HG03064 (cell line): ENCODE measurements around the gene HCAR2.
"Not testable (repeated sequence)": the region's sequence is repeated elsewhere in the genome, so short reads cannot be mapped to it uniquely, and the experiment has no call there.

ENCODE experiments used
- ATAC-seq: cut with Tn5 transposase; IDR thresholded peaks from one replicate; pipeline ENCODE4 v1.9.1; 2021; ENCODE audit warnings: low read depth; ENCODE audit not compliant: unreplicated experiment

The HCAR2 gene

GRCh38 chr12:122721057-122721545, 17.9 kb upstream of the HCAR2 start:
- no peak for ATAC-seq

- ATAC-seq: not testable (repeated sequence)
Measured at GRCh38 chr12:122716658-122717057, 13.5 kb upstream of the HCAR2 start, which contains the start of gene HCAR3. Gene HCAR3 (minus strand): TSS chr12:122716811. CDS start chr12:122716737, 74 bp downstream.

GRCh38 chr12:122715211-122715610, 12.1 kb upstream of the HCAR2 start:
- ATAC-seq: not testable (repeated sequence)

- ATAC-seq: not testable (repeated sequence)
Measured at GRCh38 chr12:122713491-122714188, 10.5 kb upstream of the HCAR2 start.

GRCh38 chr12:122711266-122711665, 8.1 kb upstream of the HCAR2 start:
- not testable (repeated sequence) for ATAC-seq

GRCh38 chr12:122710341-122710740, 7.2 kb upstream of the HCAR2 start:
- not testable (repeated sequence) for ATAC-seq

- not testable (repeated sequence) for ATAC-seq
Measured at GRCh38 chr12:122709287-122709686, 6.1 kb upstream of the HCAR2 start.

- not testable (repeated sequence) for ATAC-seq
Measured at GRCh38 chr12:122703841-122704240, 684 bp upstream of the HCAR2 start.

GRCh38 chr12:122701481-122701880, 1.7 kb downstream of the HCAR2 start:
- not testable (repeated sequence) for ATAC-seq

GRCh38 chr12:122700038-122700710, 3.0 kb downstream of the HCAR2 start:
- ATAC-seq: not testable (repeated sequence)

GRCh38 chr12:122696922-122697321, 6.2 kb downstream of the HCAR2 start:
- ATAC-seq: not testable (repeated sequence)

GRCh38 chr12:122691566-122691965, 11.6 kb downstream of the HCAR2 start:
- no peak for ATAC-seq

- ATAC-seq: no peak
Measured at GRCh38 chr12:122688291-122688690, 14.9 kb downstream of the HCAR2 start.

- no peak for ATAC-seq
Measured at GRCh38 chr12:122687086-122687485, 16.1 kb downstream of the HCAR2 start.

- no peak for ATAC-seq
Measured at GRCh38 chr12:122686538-122686937, 16.6 kb downstream of the HCAR2 start.

GRCh38 chr12:122684297-122684813, 18.8 kb downstream of the HCAR2 start:
- ATAC-seq: no peak

- ATAC-seq: no peak
Measured at GRCh38 chr12:122681814-122682213, 21.3 kb downstream of the HCAR2 start.

GRCh38 chr12:122680989-122681388, 22.2 kb downstream of the HCAR2 start:
- ATAC-seq: not testable (repeated sequence)

GRCh38 chr12:122676781-122677180, 26.4 kb downstream of the HCAR2 start:
- not testable (repeated sequence) for ATAC-seq

GRCh38 chr12:122676015-122676414, 27.1 kb downstream of the HCAR2 start:
- not testable (repeated sequence) for ATAC-seq

GRCh38 chr12:122672515-122672914, 30.6 kb downstream of the HCAR2 start:
- ATAC-seq: no peak
